T-helper 2 cell treated with Interferon-gamma antibody and Interleukin-4, amounts not matched to agents 100 ng/mL and 5 ng/mL, for 36 hours (primary cell): ENCODE data around the gene C1S. TPM values are rescaled to one million over a fixed set of nuclear protein-coding genes. Genes with fewer than 3 reads are reported as not detected.
"Not testable (repeated sequence)": the region's sequence is repeated elsewhere in the genome, so short reads cannot be mapped to it uniquely, and the experiment has no call there.

Source experiments
- intact Hi-C: fragments of 100-400 bp; cut with micrococcal nuclease; formaldehyde crosslinking; loops from one replicate; pipeline ENCODE4 v1.15.1; 2023
- total RNA-seq: library from RNA; stranded (reverse); gene quantifications from 2 replicates; pipeline ENCODE4 v1.2.3, GENCODE V29; 2022

Gene C1S
- 2.2 TPM in 2 replicates for total RNA-seq

GRCh38 chr12:7060353-7060954, at the start of gene C1S:
C1S (plus strand) TSS chr12:7060718; CDS start chr12:7061913, 1,195 bp downstream.
- intact Hi-C loops: no loop called here

GRCh38 chr12:7011398-7011797, 49.1 kb upstream of the C1S start:
- intact Hi-C loops: not testable (repeated sequence)

- intact Hi-C loops: no loop called here
These were observed 48.4 kb upstream of the C1S start for GRCh38 chr12:7012024-7012607.

- intact Hi-C loops: no loop called here
These were observed 47.4 kb upstream of the C1S start for GRCh38 chr12:7013101-7013500.

DNA sequence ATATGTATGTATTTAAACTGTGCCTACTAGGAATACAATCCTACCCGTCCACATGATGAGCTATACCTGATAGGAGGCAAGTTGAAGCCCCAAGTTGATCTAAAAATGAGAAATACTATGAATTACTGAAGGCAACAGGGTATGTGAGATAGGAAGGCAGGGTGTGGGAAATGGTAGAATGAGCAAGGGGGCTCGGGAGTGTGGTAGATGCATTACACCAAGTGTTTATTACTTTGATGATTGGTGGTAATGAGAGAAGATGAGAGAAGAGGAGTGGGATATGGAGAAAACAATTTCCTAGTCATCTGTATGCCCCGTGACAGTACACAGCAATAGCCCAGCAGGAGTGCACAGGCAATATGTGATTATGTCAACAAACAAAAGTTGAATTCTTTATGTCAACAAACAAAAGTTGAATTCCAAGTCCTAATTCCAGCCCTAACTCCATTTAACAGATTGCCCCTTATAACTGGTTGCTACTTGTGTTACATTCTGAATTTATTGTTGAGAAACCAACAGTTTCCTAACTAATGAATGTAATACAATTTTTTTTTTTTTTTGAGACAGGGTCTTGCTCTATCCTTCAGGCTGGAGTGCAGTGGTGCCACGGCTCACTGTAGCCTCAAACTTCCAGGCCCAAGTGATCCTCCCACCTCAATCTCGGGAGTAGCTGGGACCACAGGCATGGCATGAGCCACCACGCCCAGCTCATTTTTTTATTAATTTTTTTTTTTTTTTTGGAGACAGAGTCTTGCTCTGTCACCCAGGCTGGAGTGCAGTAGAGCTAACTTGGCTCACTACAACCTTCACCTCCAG, 44.8 kb upstream of the C1S start:
- intact Hi-C loops: loop anchor here (5.0 kb wide), 1 partner anchor 117 kb away; the partner anchor contains the start of gene CLSTN3

DNA sequence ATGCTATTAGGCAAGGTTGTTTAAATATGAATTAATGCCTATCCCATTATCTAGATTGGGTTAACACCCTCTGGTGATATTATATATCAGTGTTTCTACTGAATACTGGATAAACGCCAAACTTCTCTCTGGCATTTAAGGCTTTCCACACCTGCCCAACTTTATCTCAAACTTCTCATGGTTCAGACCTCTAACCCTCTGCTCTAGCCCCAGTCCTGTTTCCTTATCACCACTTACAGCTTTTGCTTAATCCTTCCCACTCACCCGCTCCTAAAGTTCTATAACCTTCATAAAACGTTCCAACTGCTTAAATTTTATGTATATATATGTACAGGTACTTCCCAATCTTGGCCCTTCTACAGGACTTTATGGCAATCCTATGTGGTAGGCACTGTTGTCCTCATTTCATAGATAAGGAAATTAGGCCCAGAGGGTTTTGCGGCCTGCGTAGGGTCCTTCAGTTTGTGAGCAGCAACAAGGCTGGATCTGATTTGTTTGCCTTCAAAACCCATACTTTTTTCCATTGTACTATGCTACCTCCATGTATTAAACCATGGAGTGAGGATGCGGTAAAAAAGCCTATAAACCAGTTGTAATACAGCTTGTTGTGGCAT, 43.5 kb upstream of the C1S start:
- intact Hi-C loops: loop anchor here (5.0 kb wide), 1 partner anchor 115 kb away; the partner anchor contains the start of gene CLSTN3

- intact Hi-C loops: loop anchor here (1.0 to 5.0 kb wide), 8 partner anchors 48 to 595 kb away; partner anchors contain the start of genes C1R, CLSTN3, EMG1 and PHB2
These were observed 42.6 kb upstream of the C1S start for GRCh38 chr12:7017870-7018349.

DNA sequence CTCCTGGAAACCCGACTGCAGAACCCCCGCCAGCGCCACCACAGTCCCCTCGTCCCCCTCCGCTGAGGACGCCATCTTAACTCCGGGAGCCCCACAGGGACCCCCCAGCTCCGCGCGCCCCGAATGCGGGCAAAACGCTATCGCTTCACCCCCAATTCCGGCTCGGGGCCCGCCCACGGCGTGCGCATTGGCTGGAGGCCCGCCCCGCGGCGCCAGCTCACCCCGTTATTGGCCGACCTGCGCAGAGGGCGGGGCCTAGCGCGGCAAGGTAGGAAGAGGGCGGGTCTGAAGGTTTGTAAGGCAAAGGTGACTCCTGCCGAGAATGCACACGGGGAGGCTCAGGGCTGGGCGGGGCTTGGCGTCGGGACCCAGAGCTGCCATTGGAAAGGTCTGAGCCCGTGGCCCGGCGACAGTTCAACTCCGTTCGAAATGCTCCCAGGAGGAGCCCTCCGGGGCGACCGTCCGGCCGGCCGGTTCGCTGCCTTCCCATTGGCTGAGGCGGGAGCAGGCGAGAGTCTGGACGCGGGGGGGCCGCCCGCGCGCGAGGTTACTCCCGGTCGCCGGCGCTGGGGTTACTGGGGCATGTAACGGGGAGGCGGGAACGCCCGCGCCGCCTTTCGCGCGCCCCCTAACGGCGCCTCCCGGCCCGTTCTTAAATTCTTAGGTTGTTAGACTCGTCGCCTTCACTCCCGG, 42.0 kb upstream of the C1S start, which contains the start of gene LPCAT3:
LPCAT3 (minus strand) TSS at position 127 of the 693 bp plus-strand sequence; CDS start at position 75, 52 bp downstream.
- intact Hi-C loops: loop anchor here (1.0 to 5.0 kb wide), 8 partner anchors 48 to 596 kb away; partner anchors contain the start of genes C1R, CLSTN3, EMG1 and PHB2

GRCh38 chr12:7019043-7019569, 41.4 kb upstream of the C1S start:
- intact Hi-C loops: loop anchor here (2.0 to 5.0 kb wide), 2 partner anchors 113 to 596 kb away; partner anchors contain the start of gene CLSTN3

- intact Hi-C loops: no loop called here
These were observed 38.6 kb upstream of the C1S start for GRCh38 chr12:7021956-7022355.

GRCh38 chr12:7023114-7023513, 37.4 kb upstream of the C1S start:
- intact Hi-C loops: no loop called here

DNA sequence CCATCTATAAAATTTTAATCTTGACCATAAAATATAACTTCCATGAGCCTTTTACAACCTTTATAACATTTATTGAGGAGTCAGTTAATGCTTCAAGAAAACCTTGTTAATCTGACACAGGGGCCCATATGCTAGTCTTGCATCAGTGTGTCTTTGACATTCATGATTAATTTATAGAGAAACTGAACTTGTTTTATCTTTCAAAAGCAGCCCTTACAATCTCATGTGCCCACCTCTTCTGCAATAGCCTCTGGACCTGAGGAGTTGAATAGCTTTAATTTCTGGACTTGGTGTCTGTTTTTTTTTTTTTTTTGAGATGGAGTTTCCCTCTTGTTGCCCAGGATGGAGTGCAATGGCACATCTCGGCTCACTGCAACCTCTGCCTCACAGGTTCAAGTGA, 33.7 kb upstream of the C1S start:
- intact Hi-C loops: no loop called here

GRCh38 chr12:7031306-7031705, 29.2 kb upstream of the C1S start:
- intact Hi-C loops: no loop called here

DNA sequence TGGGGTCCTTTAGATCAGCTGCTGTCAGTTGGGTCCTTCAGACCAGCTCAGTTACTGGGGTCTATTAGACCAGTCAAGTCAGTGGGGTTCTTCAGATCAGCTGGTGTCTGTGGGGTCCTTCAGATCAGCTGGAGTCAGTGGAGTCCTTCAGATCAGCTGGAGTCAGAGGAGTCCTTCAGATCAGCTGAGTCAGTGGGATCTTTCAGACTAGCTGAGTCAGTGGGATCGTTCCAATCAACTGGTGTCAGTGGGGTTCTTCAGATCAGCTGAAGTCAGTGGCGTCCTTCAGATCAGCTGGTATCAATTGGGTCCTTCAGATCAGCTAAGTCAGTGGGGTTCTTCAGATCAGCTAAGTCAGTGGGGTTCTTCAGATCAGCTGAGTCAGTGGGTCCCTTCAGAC, 27.5 kb upstream of the C1S start:
- intact Hi-C loops: no loop called here

- intact Hi-C loops: no loop called here
These were observed 26.1 kb upstream of the C1S start for GRCh38 chr12:7034464-7034863.

DNA sequence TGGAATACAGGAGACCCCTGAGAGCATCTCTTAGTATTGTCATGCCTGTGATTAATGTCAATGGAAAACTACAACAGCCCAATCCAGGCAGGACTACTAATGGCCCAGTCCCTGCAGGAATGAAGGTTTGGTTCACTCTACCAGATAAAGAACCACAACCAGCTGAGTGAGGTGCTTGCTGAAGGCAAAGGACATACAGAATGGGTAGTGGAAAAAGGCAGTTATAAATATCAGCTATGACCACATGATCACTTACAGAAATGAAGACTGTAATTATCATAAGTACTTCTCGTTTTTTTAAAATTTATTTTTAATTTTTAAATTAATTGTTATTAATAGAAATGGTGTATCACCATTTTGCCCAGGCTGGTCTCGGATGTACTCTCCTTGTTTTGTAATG, 25.1 kb upstream of the C1S start:
- intact Hi-C loops: no loop called here

DNA sequence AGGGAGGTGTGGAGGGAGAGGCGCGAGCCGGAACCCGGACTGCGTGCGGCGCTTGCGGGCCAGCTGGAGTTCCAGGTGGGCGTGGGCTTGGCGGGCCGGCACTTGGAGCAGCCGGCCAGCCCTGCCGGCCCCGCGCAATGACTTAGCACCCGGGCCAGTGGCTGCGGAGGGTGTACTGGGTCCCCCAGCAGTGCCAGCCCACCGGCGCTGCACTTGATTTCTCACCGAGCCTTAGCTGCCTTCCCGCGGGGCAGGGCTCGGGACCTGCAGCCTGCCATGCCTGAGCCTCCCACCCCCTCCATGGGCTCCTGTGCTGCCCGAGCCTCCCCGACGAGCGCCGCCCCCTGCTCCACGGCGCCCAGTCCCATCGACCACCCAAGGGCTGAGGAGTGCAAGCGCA, 23.1 kb upstream of the C1S start:
- intact Hi-C loops: not testable (repeated sequence)

DNA sequence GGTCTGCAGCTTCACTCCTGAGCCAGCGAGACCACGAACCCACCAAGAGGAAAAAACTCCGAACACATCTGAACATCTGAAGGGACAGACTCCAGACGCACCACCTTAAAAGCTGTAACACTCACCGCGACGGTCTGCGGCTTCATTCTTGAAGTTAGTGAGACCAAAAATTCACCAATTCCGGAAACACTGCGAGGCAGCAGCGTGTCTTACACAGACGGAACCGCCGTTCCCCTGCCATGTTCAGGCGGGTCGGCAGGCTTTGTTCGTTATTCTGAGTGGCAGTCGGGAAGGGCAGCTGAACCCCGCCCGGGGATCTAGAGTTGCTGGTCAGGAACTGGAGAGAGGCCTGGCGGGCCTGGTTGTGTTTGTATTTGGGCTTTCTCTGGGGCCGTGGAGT, 21.9 kb upstream of the C1S start:
- intact Hi-C loops: no loop called here

DNA sequence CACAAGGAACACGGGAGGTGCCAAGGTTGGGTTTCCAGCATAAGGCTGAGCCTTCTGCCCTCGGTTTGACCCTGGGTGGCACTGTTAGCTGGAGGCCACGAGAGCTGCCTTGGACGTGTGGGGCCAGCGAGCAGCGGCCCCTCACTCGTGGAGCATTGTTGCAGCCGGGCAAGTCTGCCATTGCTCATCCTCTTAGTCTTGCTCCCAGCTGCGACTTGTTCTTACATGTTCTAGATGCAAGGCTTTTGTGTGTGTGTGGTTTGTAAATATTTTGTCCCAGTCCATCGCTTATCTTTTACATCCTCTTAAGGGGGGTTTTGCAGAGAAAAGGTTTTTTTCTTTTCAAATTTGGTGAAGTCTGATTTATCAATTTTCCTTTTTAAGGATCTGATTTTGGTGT, 21.1 kb upstream of the C1S start:
- intact Hi-C loops: no loop called here

- intact Hi-C loops: no loop called here
These were observed 17.7 kb upstream of the C1S start for GRCh38 chr12:7042842-7043241.
